H1 (cell line): ENCODE data around the gene HTR1B. TPM values are rescaled to one million over a fixed set of nuclear protein-coding genes. Genes with fewer than 3 reads are reported as not detected.

ENCODE experiments used
- CTCF ChIP-seq, 3 experiments: IDR thresholded peaks; 1 replicate in 2 of 3; 2 replicates in 1 of 3; pipeline versions ENCODE4 v1.5.1 to v1.6.1; 2011; ENCODE audit warnings: low read length in 3 of 3, mild to moderate bottlenecking in 3 of 3, inconsistent platforms in 2 of 3, low read depth in 1 of 3, moderate library complexity in 1 of 3; ENCODE audit not compliant: insufficient read depth in 1 of 3; ENCODE audit errors: control extremely low read depth in 1 of 3
- EGR1 ChIP-seq: IDR thresholded peaks from 2 replicates; pipeline ENCODE4 v1.6.1; 2011; ENCODE audit warnings: low read depth, low read length, borderline replicate concordance
- HDAC2 ChIP-seq, 2 experiments: fragments of 300-600 bp in 1 of 2; sonication (generic) in 1 of 2; IDR thresholded peaks; 2 replicates each; pipeline ENCODE4 v1.6.1; 2011 to 2012; ENCODE audit warnings: low read depth in 2 of 2, low read length in 2 of 2, mild to moderate bottlenecking in 2 of 2, moderate library complexity in 2 of 2, borderline replicate concordance in 1 of 2, inconsistent platforms in 1 of 2
- RFX5 ChIP-seq: IDR thresholded peaks from 2 replicates; pipeline ENCODE4 v1.6.1; 2011; ENCODE audit warnings: low read depth, low read length, improper control_type of control experiment, borderline replicate concordance
- TBP ChIP-seq: IDR thresholded peaks from 2 replicates; pipeline ENCODE4 v1.6.1; 2011; ENCODE audit warnings: low read depth, low read length, improper control_type of control experiment
- polyA plus RNA-seq, 7 experiments: library from polyadenylated mRNA; depleted of rRNA in 3 of 7; stranded (reverse) in 5 of 7; unstranded in 2 of 7; fragments of >200 nt in 5 of 7; fragments of 200-250 nt in 2 of 7; gene quantifications; 1 replicate in 5 of 7; 2 replicates in 1 of 7; 4 replicates in 1 of 7; pipeline versions ENCODE4 v1.2.1 to v1.2.3, GENCODE V29; 2011 to 2013; ENCODE audit warnings: missing spikeins in 2 of 7, mixed read lengths in 2 of 7
- total RNA-seq: library from RNA; stranded (reverse); fragmentation: NEBNext Ultra II Directional; extraction: Animal tissue kit (Norgen Biotek cat#: 25700); gene quantifications from 2 replicates; pipeline ENCODE4 v1.2.1, GENCODE V29; 2021
- TF ChIP-seq, protein P1 (sequence below): IDR thresholded peaks from 2 replicates; pipeline ENCODE4 v1.6.1; 2011; ENCODE audit warnings: low read length, improper control_type of control experiment

The HTR1B gene
- total and polyA plus RNA-seq, 2 of the 8 experiments (the other 6 are each of a cell fraction or from before 2014, with no cell fraction given) = 1.1 to 1.4 TPM

DNA sequence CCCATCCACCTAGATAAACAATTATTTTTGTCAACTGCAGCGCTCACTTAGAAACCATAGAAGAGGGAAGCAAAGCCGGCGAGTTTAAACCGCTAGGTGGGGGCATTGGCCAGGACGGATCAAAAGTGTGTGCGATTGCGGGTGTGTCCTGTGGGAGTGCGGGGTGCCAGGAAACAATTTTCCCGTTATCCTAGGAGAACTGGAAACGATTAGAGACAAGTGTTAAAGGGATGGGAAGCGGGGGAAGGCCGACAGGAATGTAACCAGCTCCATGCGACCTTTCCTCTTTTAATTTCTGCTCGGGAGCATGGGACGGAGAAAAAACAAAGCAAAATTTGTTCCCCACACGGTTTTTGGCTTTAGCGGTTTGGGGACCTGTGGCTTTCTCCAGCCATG, 2.8 kb upstream of the HTR1B start (continued):
- TF ChIP-seq TBP (no peak), RFX5 (no peak), EGR1 (0 out of 2 replicates have a peak, but pooled peaks have one; percentile 9), HDAC2 (IDR thresholded peaks at IDR 0.05; ENCODE audit: borderline replicate concordance in 1 of 2, low read depth in 2 of 2, low read length in 2 of 2) (0 out of 4 replicates have a peak, but pooled peaks of 1 of the 2 experiments have one; percentile 69), CTCF (IDR thresholded peaks at IDR 0.05; ENCODE audit: control extremely low read depth in 1 of 3, insufficient read depth in 1 of 3, low read depth in 1 of 3, low read length in 3 of 3) (peak; percentile 65 to 79 (median 68))
- TF ChIP-seq, protein P1, sequence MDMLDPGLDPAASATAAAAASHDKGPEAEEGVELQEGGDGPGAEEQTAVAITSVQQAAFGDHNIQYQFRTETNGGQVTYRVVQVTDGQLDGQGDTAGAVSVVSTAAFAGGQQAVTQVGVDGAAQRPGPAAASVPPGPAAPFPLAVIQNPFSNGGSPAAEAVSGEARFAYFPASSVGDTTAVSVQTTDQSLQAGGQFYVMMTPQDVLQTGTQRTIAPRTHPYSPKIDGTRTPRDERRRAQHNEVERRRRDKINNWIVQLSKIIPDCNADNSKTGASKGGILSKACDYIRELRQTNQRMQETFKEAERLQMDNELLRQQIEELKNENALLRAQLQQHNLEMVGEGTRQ = no peak
